GM12872 (cell line): Measurements from ENCODE around the gene CDK5RAP3.

Experiments
- CTCF ChIP-seq: IDR thresholded peaks from 3 replicates; pipeline ENCODE4 v1.5.1; 2011; ENCODE audit warnings: low read depth, mild to moderate bottlenecking, low read length, moderate library complexity; ENCODE audit not compliant: insufficient read depth

CDK5RAP3 gene

GRCh38 chr17:47970725-47971499 is at the start of gene CDK5RAP3:
TSS of gene CDK5RAP3 (plus strand) at chr17:47971113. CDS start at chr17:47971147, 34 bp downstream.
- peak; percentile 94 for TF ChIP-seq CTCF

- no peak for TF ChIP-seq CTCF
Measured at GRCh38 chr17:47924785-47925677, 45.9 kb upstream of the CDK5RAP3 start.

GRCh38 chr17:47925678-47925988 is 45.3 kb upstream of the CDK5RAP3 start:
- TF ChIP-seq CTCF = no peak

GRCh38 chr17:47927821-47928400 is 43.0 kb upstream of the CDK5RAP3 start:
- TF ChIP-seq CTCF = no peak

- TF ChIP-seq CTCF = no peak
Measured at GRCh38 chr17:47928415-47928814, 42.5 kb upstream of the CDK5RAP3 start.

- TF ChIP-seq CTCF = no peak
Measured at GRCh38 chr17:47929218-47930000, 41.5 kb upstream of the CDK5RAP3 start.
